Hematopoietic multipotent progenitor cell treated with erythropoietin and hydrocortisone succinate and interleukin-3 and kit ligand, for 6 days (in vitro differentiated cells): Measurements from ENCODE around the gene CYP3A5.

Source experiments
- DNase-seq: peaks from one replicate; pipeline ENCODE4 v3.0.0-alpha.2; 2015

The CYP3A5 gene

DNA sequence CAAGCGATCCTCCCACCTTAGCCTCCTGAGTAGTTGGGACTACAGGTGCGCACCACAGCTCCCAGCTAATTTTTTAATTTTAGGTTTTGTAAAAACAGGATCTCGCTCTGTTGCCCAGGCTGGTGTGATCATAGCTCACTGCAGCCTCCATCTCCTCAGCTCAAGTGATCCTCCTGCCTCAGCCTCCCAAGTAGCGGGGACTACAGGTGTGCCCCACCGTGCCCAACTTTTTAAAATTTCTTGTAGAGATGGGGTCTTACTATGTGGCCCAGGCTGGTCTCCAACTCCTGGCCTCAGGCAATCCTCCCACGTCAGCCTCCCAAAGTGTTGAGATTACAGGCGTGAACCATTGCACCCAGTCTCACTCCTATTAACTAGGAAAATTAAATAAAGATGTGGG lies 74.3 kb downstream of the CYP3A5 start:
- no peak for DNase-seq

GRCh38 chr7:99601656-99602310 lies 78.0 kb downstream of the CYP3A5 start:
- DNase-seq, result no peak

- DNase-seq, result no peak
Measured at GRCh38 chr7:99599836-99600235, 80.0 kb downstream of the CYP3A5 start.
